Heart left ventricle (tissue), 13 donors: ENCODE data around the gene MAGI2.

ENCODE experiments used
- CTCF ChIP-seq, 12 donors: fragments of 200-600 bp; sonication (generic) in 4 of 12; IDR thresholded peaks; one replicate each; pipeline versions ENCODE4 v1.5.0 to v1.8.0; 2018 to 2022; ENCODE audit warnings: antibody characterized with exemption in 12 of 12, mild to moderate bottlenecking in 5 of 12
- POLR2A ChIP-seq, 2 donors: fragments of 450-650 bp; IDR thresholded peaks; one replicate each; pipeline ENCODE4 v1.6.1; 2017; ENCODE audit warnings: antibody characterized with exemption in 2 of 2, mild to moderate bottlenecking in 2 of 2, moderate library complexity in 2 of 2
- donor health status: ischemic (EF 13 %, LVEDD 7.1; RV severe dilation, severe dysfunction).
- donor health status: DM: no; HTN: yes; CAD: no.
- donor health status: DM: no; HTN: no; CAD: no.
- donor health status: ischemic (EF 25% LVEDD 6.9; RV normal size, moderate dysfunction).
- donor health status: ischemic (EF 25% LVEDD 5.7; RV mildly dilated, moderate dysfunction).
- donor health status: ischemic (EF 35%, LVEDD 5.7; RV mildly dilated, moderate dysfunction).
- donor health status: nonischemic (EF 11% LVEDD 7.7; RV severe dilation, severe dysfunction).
- donor health status: DM: yes; HTN: yes; CAD: no.
- donor health status: PGD.
- donor health status: ischemic (EF 29% LVEDD 5.4; RV normal size, mild dysfunction).
- donor health status: nonischemic (EF 23%, LVEDD 6.1; RV moderate dilation, normal function).

- TF ChIP-seq CTCF (IDR thresholded peaks at IDR 0.05) (no peak), POLR2A (IDR thresholded peaks at IDR 0.05) (no peak)
Observed at GRCh38 chr7:79141252-79141651, 312.2 kb downstream of the MAGI2 start.
